SU-DHL-6 (cell line): ENCODE data around the gene CBX6.

ENCODE experiments used
- H2AFZ ChIP-seq: fragments of 200-600 bp; sonication (generic); 2 replicates; pipeline ENCODE4 v1.6.1; 2014; ENCODE audit warnings: low read depth, mild to moderate bottlenecking, moderate library complexity, mixed read lengths, antibody characterized with exemption, low read length; ENCODE audit not compliant: severe bottlenecking
- H3F3A ChIP-seq: fragments of 200-600 bp; shearing (Covaris generic); 2 replicates; pipeline ENCODE4 v1.6.0; 2016; ENCODE audit warnings: antibody characterized with exemption, mild to moderate bottlenecking; ENCODE audit not compliant: insufficient read depth
- H3K27ac ChIP-seq: fragments of 200-600 bp; sonication (generic); 2 replicates; pipeline ENCODE4 v1.5.1; 2016; ENCODE audit warnings: low read depth, mild to moderate bottlenecking, low read length, moderate library complexity, mixed read lengths
- H3K27me3 ChIP-seq: fragments of 200-600 bp; sonication (generic), shearing (Covaris generic); 2 replicates; pipeline ENCODE4 v1.6.0; 2014; ENCODE audit warnings: mild to moderate bottlenecking, low read length
- H3K36me3 ChIP-seq: fragments of 200-600 bp; sonication (generic); 2 replicates; pipeline ENCODE4 v1.6.1; 2014; ENCODE audit warnings: mild to moderate bottlenecking, low read length, mixed read lengths
- H3K4me2 ChIP-seq: fragments of 300-600, 200-600 bp; shearing (Covaris generic), sonication (generic); 2 replicates; pipeline ENCODE4 v1.6.0; 2014; ENCODE audit warnings: low read length, low read depth, mild to moderate bottlenecking; ENCODE audit not compliant: poor library complexity, severe bottlenecking
- H3K4me3 ChIP-seq: fragments of 200-600 bp; sonication (generic); 2 replicates; pipeline ENCODE4 v1.5.1; 2014; ENCODE audit warnings: antibody characterized with exemption, low read length, mild to moderate bottlenecking, mixed read lengths; ENCODE audit not compliant: insufficient read depth, poor library complexity, severe bottlenecking
- H3K79me2 ChIP-seq: fragments of 200-600 bp; sonication (generic); 2 replicates; pipeline ENCODE4 v1.6.1; 2014; ENCODE audit warnings: mild to moderate bottlenecking, low read length, moderate library complexity; ENCODE audit not compliant: insufficient read depth
- H3K9ac ChIP-seq: fragments of 200-600 bp; sonication (generic); 2 replicates; pipeline ENCODE4 v1.7.0; 2014; ENCODE audit warnings: mild to moderate bottlenecking, low read length
- H3K9me2 ChIP-seq: fragments of 200-600 bp; sonication (generic); replicated peaks from 2 replicates; pipeline ENCODE4 v1.6.1; 2014; ENCODE audit warnings: low read length; ENCODE audit not compliant: insufficient read depth
- H3K9me3 ChIP-seq: fragments of 200-600 bp; sonication (generic); 2 replicates; pipeline ENCODE4 v1.6.1; 2014; ENCODE audit warnings: low read length, mixed read lengths; ENCODE audit not compliant: insufficient read depth
- H4K20me1 ChIP-seq: fragments of 200-600 bp; sonication (generic); 2 replicates; pipeline ENCODE4 v1.6.1; 2014; ENCODE audit warnings: low read depth, mild to moderate bottlenecking, antibody characterized with exemption, low read length, moderate library complexity, mixed read lengths
- CTCF ChIP-seq: fragments of 200-600 bp; sonication (generic); IDR thresholded peaks from one replicate; pipeline ENCODE4 v1.5.1; 2017; ENCODE audit warnings: antibody characterized with exemption, mild to moderate bottlenecking, low read length, moderate library complexity; ENCODE audit not compliant: insufficient read depth, poor library complexity, severe bottlenecking
- EZH2phosphoT487 ChIP-seq: fragments of 200-600 bp; sonication (generic), shearing (Covaris generic); conservative IDR thresholded peaks from 2 replicates; pipeline ENCODE4 v1.6.1; 2018; ENCODE audit warnings: mild to moderate bottlenecking, antibody characterized with exemption, low read length, moderate library complexity, mixed read lengths

The CBX6 gene

GRCh38 chr22:38873469-38874411, 1.7 kb upstream of the CBX6 start:
- no peaks in the 10 kb centered on the region for H3K36me3 ChIP-seq
- 0 out of 2 replicates have a peak, but pooled peaks cover 3% of the 10 kb centered on the region for H3F3A ChIP-seq
- H3K9me3 ChIP-seq = no peaks in the 10 kb centered on the region
- H3K9me2 ChIP-seq = no peaks in the 10 kb centered on the region
- H4K20me1 ChIP-seq = no peaks in the 10 kb centered on the region
- H3K4me2 ChIP-seq = no peak overlapping the region
- no peaks in the 10 kb centered on the region for H3K27me3 ChIP-seq
- H2AFZ ChIP-seq = no peak overlapping the region
- TF ChIP-seq CTCF = no peak
- no peak for TF ChIP-seq EZH2phosphoT487
- H3K9ac ChIP-seq = no peak overlapping the region
- H3K79me2 ChIP-seq = peaks cover 18% of the 10 kb centered on the region; the same call in 1 of the 2 replicates
- no peak overlapping the region for H3K27ac ChIP-seq
- no peak overlapping the region for H3K4me3 ChIP-seq

- no peak overlapping the region for H3K27ac ChIP-seq
- 0 out of 2 replicates have a peak, but pooled peaks cover 3% of the 10 kb centered on the region for H3F3A ChIP-seq
- peaks cover 18% of the 10 kb centered on the region; the same call in 1 of the 2 replicates for H3K79me2 ChIP-seq
- no peaks in the 10 kb centered on the region for H4K20me1 ChIP-seq
- no peaks in the 10 kb centered on the region for H3K36me3 ChIP-seq
- H2AFZ ChIP-seq = peak overlapping the region; percentile 94
- H3K9me2 ChIP-seq = no peaks in the 10 kb centered on the region
- H3K9me3 ChIP-seq = no peaks in the 10 kb centered on the region
- peak overlapping the region; percentile 49 for H3K4me3 ChIP-seq
- H3K9ac ChIP-seq = peak overlapping the region; percentile 57
- peak overlapping the region; percentile 86 for H3K4me2 ChIP-seq
- TF ChIP-seq CTCF (no peak), EZH2phosphoT487 (no peak)
- H3K27me3 ChIP-seq = no peaks in the 10 kb centered on the region
These were observed 824 bp upstream of the CBX6 start for GRCh38 chr22:38872831-38873248.

GRCh38 chr22:38871360-38872171, 450 bp downstream of the CBX6 start:
- Histone ChIP-seq H4K20me1 (no peaks in the 10 kb centered on the region), H3K4me2 (peak overlapping the region; percentile 93), H3K79me2 (peaks cover 18% of the 10 kb centered on the region; the same call in 1 of the 2 replicates), H3K9me2 (no peaks in the 10 kb centered on the region), H3K27ac (peak overlapping the region; percentile 87), H3F3A (0 out of 2 replicates have a peak, but pooled peaks cover 3% of the 10 kb centered on the region), H3K36me3 (no peaks in the 10 kb centered on the region), H3K9me3 (no peaks in the 10 kb centered on the region), H3K9ac (peak overlapping the region; percentile 94), H2AFZ (peak overlapping the region; percentile 67), H3K27me3 (no peaks in the 10 kb centered on the region), H3K4me3 (peak overlapping the region; percentile 98)
- no peak for TF ChIP-seq CTCF
- no peak for TF ChIP-seq EZH2phosphoT487
